GM23338 (cell line): ENCODE results near the gene LSP1. TPM values are rescaled to one million over a fixed set of nuclear protein-coding genes. Genes with fewer than 3 reads are reported as not detected.

Source experiments
- ATAC-seq: fragments of 200-7000 bp; cut with Tn5 transposase; 3 replicates; pipeline ENCODE4 v1.9.1; 2020
- DNase-seq: peaks from one replicate; pipeline ENCODE4 v3.0.0-alpha.2; 2015; ENCODE audit warnings: low spot score
- H2AFZ ChIP-seq: fragments of 200-600 bp; sonication (generic); 2 replicates; pipeline ENCODE4 v1.8.0; 2016; ENCODE audit warnings: antibody characterized with exemption, mild to moderate bottlenecking, moderate library complexity
- H3F3A ChIP-seq: fragments of 200-600 bp; sonication (generic); replicated peaks from 2 replicates; pipeline ENCODE4 v1.8.0; 2017; ENCODE audit warnings: antibody characterized with exemption, mixed run types, low read depth
- H3K27ac ChIP-seq: fragments of 200-600 bp; sonication (generic); 2 replicates; pipeline ENCODE4 v1.6.1; 2016; ENCODE audit warnings: low read depth
- H3K27me3 ChIP-seq: fragments of 200-600 bp; sonication (generic); 2 replicates; pipeline ENCODE4 v1.8.0; 2016; ENCODE audit warnings: mild to moderate bottlenecking, mixed run types, moderate library complexity; ENCODE audit not compliant: insufficient read depth
- H3K36me3 ChIP-seq: fragments of 200-600 bp; sonication (generic); 2 replicates; pipeline ENCODE4 v1.8.0; 2016; ENCODE audit warnings: mild to moderate bottlenecking; ENCODE audit not compliant: insufficient read depth
- H3K4me1 ChIP-seq: fragments of 200-600 bp; sonication (generic); 2 replicates; pipeline ENCODE4 v1.8.0; 2016; ENCODE audit warnings: mild to moderate bottlenecking, moderate library complexity; ENCODE audit not compliant: insufficient read depth
- H3K4me2 ChIP-seq: fragments of 200-600 bp; sonication (generic); 2 replicates; pipeline ENCODE4 v1.7.1; 2017; ENCODE audit warnings: mixed run types
- H3K4me3 ChIP-seq: fragments of 200-600 bp; sonication (generic); 2 replicates; pipeline ENCODE4 v1.6.1; 2016; ENCODE audit warnings: mixed run types
- H3K79me2 ChIP-seq: fragments of 200-600 bp; sonication (generic); replicated peaks from 2 replicates; pipeline ENCODE4 v1.8.0; 2017; ENCODE audit warnings: mild to moderate bottlenecking; ENCODE audit not compliant: insufficient read depth
- H3K9me2 ChIP-seq: fragments of 200-600 bp; sonication (generic); 2 replicates; pipeline ENCODE4 v1.8.0; 2017; ENCODE audit not compliant: insufficient read depth
- H4K20me1 ChIP-seq: fragments of 200-600 bp; sonication (generic); replicated peaks from 2 replicates; pipeline ENCODE4 v1.8.0; 2017; ENCODE audit warnings: mild to moderate bottlenecking; ENCODE audit not compliant: insufficient read depth
- H3K27ac Mint-ChIP-seq: 2 replicates; pipeline ENCODE4 v1.8.0; 2020; ENCODE audit warnings: inconsistent platforms, mild to moderate bottlenecking, moderate library complexity, mixed read lengths
- H3K27me3 Mint-ChIP-seq: 3 replicates; pipeline ENCODE4 v1.8.0; 2022; ENCODE audit warnings: low read depth, mild to moderate bottlenecking, moderate library complexity, mixed read lengths, inconsistent platforms; ENCODE audit not compliant: insufficient read depth, poor library complexity
- H3K36me3 Mint-ChIP-seq: 3 replicates; pipeline ENCODE4 v1.8.0; 2021; ENCODE audit warnings: low read depth, mild to moderate bottlenecking, inconsistent platforms, moderate library complexity, mixed read lengths
- H3K4me1 Mint-ChIP-seq: 3 replicates; pipeline ENCODE4 v1.8.0; 2020; ENCODE audit warnings: mild to moderate bottlenecking, inconsistent platforms, mixed read lengths
- H3K4me3 Mint-ChIP-seq: 3 replicates; pipeline ENCODE4 v1.8.0; 2021; ENCODE audit warnings: moderate library complexity, mild to moderate bottlenecking, inconsistent platforms, mixed read lengths
- H3K9me3 Mint-ChIP-seq: 3 replicates; pipeline ENCODE4 v1.8.0; 2020; ENCODE audit warnings: moderate library complexity, mild to moderate bottlenecking, inconsistent platforms, mixed read lengths
- CTCF ChIP-seq, 2 experiments: fragments of 200-600 bp in 1 of 2; sonication (generic) in 1 of 2; conservative IDR thresholded peaks; 2 replicates each; pipeline versions ENCODE4 v1.5.1 to v1.6.1; 2016 to 2017; ENCODE audit warnings: antibody characterized with exemption in 2 of 2, low read depth in 2 of 2, mild to moderate bottlenecking in 2 of 2, moderate library complexity in 1 of 2
- ETS1 ChIP-seq: IDR thresholded peaks from 2 replicates; pipeline ENCODE4 v1.6.1; 2016; ENCODE audit warnings: antibody characterized with exemption
- EZH2 ChIP-seq: fragments of 200-600 bp; sonication (generic); IDR thresholded peaks from one replicate; pipeline ENCODE4 v1.8.0; 2017; ENCODE audit warnings: antibody characterized with exemption, mild to moderate bottlenecking, low read depth; ENCODE audit not compliant: unreplicated experiment
- EZH2phosphoT487 ChIP-seq: fragments of 200-600 bp; sonication (generic); IDR thresholded peaks from one replicate; pipeline ENCODE4 v1.8.1; 2018; ENCODE audit warnings: antibody characterized with exemption; ENCODE audit not compliant: unreplicated experiment
- JUNB ChIP-seq: IDR thresholded peaks from one replicate; pipeline ENCODE4 v1.6.1; 2016; ENCODE audit warnings: antibody characterized with exemption; ENCODE audit not compliant: unreplicated experiment
- NANOG ChIP-seq: IDR thresholded peaks from 2 replicates; pipeline ENCODE4 v1.6.1; 2016; ENCODE audit warnings: antibody characterized with exemption, borderline replicate concordance
- POLR2AphosphoS5 ChIP-seq: IDR thresholded peaks from 2 replicates; pipeline ENCODE4 v1.6.1; 2016; ENCODE audit warnings: antibody characterized with exemption, low read depth
- STAT1 ChIP-seq: IDR thresholded peaks from one replicate; pipeline ENCODE4 v1.6.1; 2016; ENCODE audit warnings: antibody characterized with exemption; ENCODE audit not compliant: unreplicated experiment
- ZNF114 ChIP-seq: fragments of 250-450 bp; sonication (Bioruptor Pico); IDR thresholded peaks from 2 replicates; pipeline ENCODE4 v1.5.0; 2020; ENCODE audit warnings: mild to moderate bottlenecking, moderate library complexity
- ZNF331 ChIP-seq: fragments of 250-450 bp; sonication (Bioruptor Pico); IDR thresholded peaks from 2 replicates; pipeline ENCODE4 v1.5.0; 2020; ENCODE audit warnings: low read depth, mild to moderate bottlenecking, moderate library complexity
- polyA plus RNA-seq: library from polyadenylated mRNA; unstranded; fragments of >200 nt; fragmentation: Nextera tagmentation; extraction: Ambion mirVana; gene quantifications from 2 replicates; pipeline ENCODE4 v1.2.1, GENCODE V29; 2016
- total RNA-seq: library from RNA; depleted of rRNA; stranded (reverse); fragments of >200 nt; shearing (Covaris generic); gene quantifications from 2 replicates; pipeline ENCODE4 v1.2.3, GENCODE V29; 2014
- TF ChIP-seq, protein P1 (sequence below): IDR thresholded peaks from one replicate; pipeline ENCODE4 v1.6.1; 2018; ENCODE audit warnings: antibody characterized with exemption; ENCODE audit not compliant: unreplicated experiment

Gene LSP1
- total and polyA plus RNA-seq, 2 experiments from 2014 or later, result 0.84 TPM; not detected in 1

DNA sequence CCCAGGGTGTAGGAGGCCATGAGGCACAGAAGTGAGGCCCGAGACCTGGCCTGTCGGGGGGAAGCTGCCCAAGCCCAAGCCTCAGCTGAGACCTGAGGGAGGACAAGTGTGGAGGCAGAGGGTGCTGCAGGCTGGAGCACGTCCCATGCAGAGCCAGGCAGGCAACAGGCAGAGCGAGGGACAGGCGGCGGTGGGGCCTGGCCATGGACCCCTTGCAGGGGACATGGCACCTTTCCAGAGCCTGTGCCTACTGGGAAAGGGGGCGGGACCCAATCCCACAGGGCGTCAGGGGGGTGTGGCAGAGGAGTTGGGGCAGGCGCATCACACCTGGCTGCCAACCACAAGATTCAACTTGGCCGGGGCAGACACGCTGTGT is 9.8 kb upstream of the LSP1 start:
- DNase-seq (no peak), ATAC-seq (no peak)
- H3K4me3 Mint-ChIP-seq, result no peak overlapping the region

GRCh38 chr11:1843796-1844195 is 9.1 kb upstream of the LSP1 start:
- H3K4me1 ChIP-seq, result no peaks in the 10 kb centered on the region
- no peaks in the 10 kb centered on the region for H3K4me1 Mint-ChIP-seq
- no peaks in the 10 kb centered on the region for H3K79me2 ChIP-seq
- peaks cover 7% of the 10 kb centered on the region for H3K27me3 Mint-ChIP-seq
- no peak for ATAC-seq
- no peaks in the 10 kb centered on the region for H4K20me1 ChIP-seq
- no peaks in the 10 kb centered on the region for H3K9me2 ChIP-seq
- no peaks in the 10 kb centered on the region for H3K36me3 Mint-ChIP-seq
- H3F3A ChIP-seq, result no peaks in the 10 kb centered on the region
- no peak overlapping the region for H3K27ac ChIP-seq
- H3K4me3 ChIP-seq, result no peak overlapping the region
- no peak overlapping the region for H3K4me2 ChIP-seq
- H3K27me3 ChIP-seq, result no peaks in the 10 kb centered on the region
- H3K4me3 Mint-ChIP-seq, result no peak overlapping the region
- no peak for DNase-seq
- no peak overlapping the region for H3K27ac Mint-ChIP-seq
- no peaks in the 10 kb centered on the region; the same call in 2 of the 3 replicates for H3K9me3 Mint-ChIP-seq
- no peaks in the 10 kb centered on the region for H3K36me3 ChIP-seq
- no peak overlapping the region for H2AFZ ChIP-seq
- TF ChIP-seq STAT1, result no peak
- no peak for TF ChIP-seq ZNF331 (CRISPR knock-in tag)
- no peak for TF ChIP-seq EZH2
- no peak for TF ChIP-seq POLR2AphosphoS5
- TF ChIP-seq EZH2phosphoT487, result no peak
- TF ChIP-seq CTCF (conservative IDR thresholded peaks at IDR 0.05; ENCODE audit: low read depth in 2 of 2), result no peak
- no peak for TF ChIP-seq NANOG
- TF ChIP-seq JUNB, result no peak
- TF ChIP-seq, protein P1, sequence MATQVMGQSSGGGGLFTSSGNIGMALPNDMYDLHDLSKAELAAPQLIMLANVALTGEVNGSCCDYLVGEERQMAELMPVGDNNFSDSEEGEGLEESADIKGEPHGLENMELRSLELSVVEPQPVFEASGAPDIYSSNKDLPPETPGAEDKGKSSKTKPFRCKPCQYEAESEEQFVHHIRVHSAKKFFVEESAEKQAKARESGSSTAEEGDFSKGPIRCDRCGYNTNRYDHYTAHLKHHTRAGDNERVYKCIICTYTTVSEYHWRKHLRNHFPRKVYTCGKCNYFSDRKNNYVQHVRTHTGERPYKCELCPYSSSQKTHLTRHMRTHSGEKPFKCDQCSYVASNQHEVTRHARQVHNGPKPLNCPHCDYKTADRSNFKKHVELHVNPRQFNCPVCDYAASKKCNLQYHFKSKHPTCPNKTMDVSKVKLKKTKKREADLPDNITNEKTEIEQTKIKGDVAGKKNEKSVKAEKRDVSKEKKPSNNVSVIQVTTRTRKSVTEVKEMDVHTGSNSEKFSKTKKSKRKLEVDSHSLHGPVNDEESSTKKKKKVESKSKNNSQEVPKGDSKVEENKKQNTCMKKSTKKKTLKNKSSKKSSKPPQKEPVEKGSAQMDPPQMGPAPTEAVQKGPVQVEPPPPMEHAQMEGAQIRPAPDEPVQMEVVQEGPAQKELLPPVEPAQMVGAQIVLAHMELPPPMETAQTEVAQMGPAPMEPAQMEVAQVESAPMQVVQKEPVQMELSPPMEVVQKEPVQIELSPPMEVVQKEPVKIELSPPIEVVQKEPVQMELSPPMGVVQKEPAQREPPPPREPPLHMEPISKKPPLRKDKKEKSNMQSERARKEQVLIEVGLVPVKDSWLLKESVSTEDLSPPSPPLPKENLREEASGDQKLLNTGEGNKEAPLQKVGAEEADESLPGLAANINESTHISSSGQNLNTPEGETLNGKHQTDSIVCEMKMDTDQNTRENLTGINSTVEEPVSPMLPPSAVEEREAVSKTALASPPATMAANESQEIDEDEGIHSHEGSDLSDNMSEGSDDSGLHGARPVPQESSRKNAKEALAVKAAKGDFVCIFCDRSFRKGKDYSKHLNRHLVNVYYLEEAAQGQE, result no peak
- TF ChIP-seq ZNF114, result no peak

More for the DNA sequence above, 9.8 kb upstream of the LSP1 start:
- Histone ChIP-seq H3K27ac (no peak overlapping the region), H3K79me2 (no peaks in the 10 kb centered on the region), H2AFZ (no peak overlapping the region), H3K4me2 (no peak overlapping the region), H3K36me3 (no peaks in the 10 kb centered on the region), H4K20me1 (no peaks in the 10 kb centered on the region), H3K4me3 (no peak overlapping the region), H3K9me2 (no peaks in the 10 kb centered on the region), H3K27me3 (no peaks in the 10 kb centered on the region), H3F3A (no peaks in the 10 kb centered on the region), H3K4me1 (no peaks in the 10 kb centered on the region)
- Mint-ChIP-seq H3K9me3 (no peaks in the 10 kb centered on the region; the same call in 2 of the 3 replicates), H3K36me3 (no peaks in the 10 kb centered on the region), H3K4me1 (no peaks in the 10 kb centered on the region), H3K27me3 (peaks cover 7% of the 10 kb centered on the region), H3K27ac (no peak overlapping the region)
- TF ChIP-seq ZNF114 (no peak), ETS1 (no peak), CTCF (conservative IDR thresholded peaks at IDR 0.05; ENCODE audit: low read depth in 2 of 2) (no peak)
